Endothelial cell of umbilical vein (primary cell): ENCODE measurements around the gene ASCL5.

Experiments used
- EZH2 ChIP-seq: IDR thresholded peaks from 2 replicates; pipeline ENCODE4 v1.6.1; 2012; ENCODE audit warnings: borderline replicate concordance, low read depth, mild to moderate bottlenecking, moderate library complexity, low read length, inconsistent platforms; ENCODE audit not compliant: severe bottlenecking
- FOS ChIP-seq: IDR thresholded peaks from 2 replicates; pipeline ENCODE4 v1.6.1; 2011; ENCODE audit warnings: mild to moderate bottlenecking, low read length, moderate library complexity, borderline replicate concordance; ENCODE audit not compliant: insufficient read depth
- GATA2 ChIP-seq: IDR thresholded peaks from 2 replicates; pipeline ENCODE4 v1.7.0; 2011; ENCODE audit warnings: low read depth, mild to moderate bottlenecking, moderate library complexity, mixed read lengths, low read length; ENCODE audit not compliant: insufficient read length, insufficient read depth
- MYC ChIP-seq: IDR thresholded peaks from one replicate; pipeline ENCODE4 v1.6.1; 2011; ENCODE audit warnings: mild to moderate bottlenecking, low read depth, low read length
- POLR2A ChIP-seq: IDR thresholded peaks from 2 replicates; pipeline ENCODE4 v1.6.1; 2012; ENCODE audit warnings: low read depth, mild to moderate bottlenecking, control low read depth, low read length
- POLR2AphosphoS5 ChIP-seq: IDR thresholded peaks from 2 replicates; pipeline ENCODE4 v1.6.1; 2012; ENCODE audit warnings: low read depth, mild to moderate bottlenecking, control low read depth, low read length, moderate library complexity; ENCODE audit not compliant: insufficient read depth
- TF ChIP-seq, protein P1 (sequence below), 2 donors: IDR thresholded peaks; 1 replicate in 1 of 2; 2 replicates in 1 of 2; pipeline ENCODE4 v1.5.1; 2011; ENCODE audit warnings: low read length in 2 of 2, mild to moderate bottlenecking in 2 of 2, moderate library complexity in 2 of 2, control low read depth in 1 of 2, inconsistent platforms in 1 of 2, low read depth in 1 of 2; ENCODE audit not compliant: insufficient read depth in 1 of 2; ENCODE audit errors: extremely low read depth in 1 of 2
- TF ChIP-seq, protein P2 (sequence below): IDR thresholded peaks from 2 replicates; pipeline ENCODE4 v1.6.1; 2011; ENCODE audit not compliant: insufficient read depth, insufficient read length

DNA sequence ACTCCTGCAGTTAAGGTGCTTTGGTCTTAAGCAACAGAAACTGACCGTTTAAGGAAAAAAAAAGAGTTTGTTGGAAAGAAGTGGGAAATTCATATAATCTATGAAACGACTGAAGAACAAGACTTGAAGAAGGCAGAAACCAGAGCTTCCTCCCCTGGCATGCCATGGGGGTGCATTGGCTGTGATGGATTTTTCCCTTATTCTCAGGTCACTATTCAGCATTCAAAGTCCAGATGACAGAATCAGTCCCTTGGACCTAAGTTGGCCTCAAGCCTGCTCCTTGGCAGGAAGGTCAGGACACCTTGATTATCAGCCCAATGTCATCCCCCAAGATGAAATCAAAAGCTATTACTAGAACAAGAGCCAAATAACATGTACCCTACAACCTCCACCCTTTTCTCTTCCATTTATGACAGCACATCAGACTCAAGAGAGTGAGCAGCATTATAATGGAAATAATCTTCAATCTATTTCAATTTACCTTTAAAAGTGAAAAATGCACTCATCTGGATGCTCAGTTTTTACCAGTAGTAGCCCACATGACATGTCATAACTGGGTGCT lies 43.1 kb upstream of the ASCL5 start:
- TF ChIP-seq, protein P1, sequence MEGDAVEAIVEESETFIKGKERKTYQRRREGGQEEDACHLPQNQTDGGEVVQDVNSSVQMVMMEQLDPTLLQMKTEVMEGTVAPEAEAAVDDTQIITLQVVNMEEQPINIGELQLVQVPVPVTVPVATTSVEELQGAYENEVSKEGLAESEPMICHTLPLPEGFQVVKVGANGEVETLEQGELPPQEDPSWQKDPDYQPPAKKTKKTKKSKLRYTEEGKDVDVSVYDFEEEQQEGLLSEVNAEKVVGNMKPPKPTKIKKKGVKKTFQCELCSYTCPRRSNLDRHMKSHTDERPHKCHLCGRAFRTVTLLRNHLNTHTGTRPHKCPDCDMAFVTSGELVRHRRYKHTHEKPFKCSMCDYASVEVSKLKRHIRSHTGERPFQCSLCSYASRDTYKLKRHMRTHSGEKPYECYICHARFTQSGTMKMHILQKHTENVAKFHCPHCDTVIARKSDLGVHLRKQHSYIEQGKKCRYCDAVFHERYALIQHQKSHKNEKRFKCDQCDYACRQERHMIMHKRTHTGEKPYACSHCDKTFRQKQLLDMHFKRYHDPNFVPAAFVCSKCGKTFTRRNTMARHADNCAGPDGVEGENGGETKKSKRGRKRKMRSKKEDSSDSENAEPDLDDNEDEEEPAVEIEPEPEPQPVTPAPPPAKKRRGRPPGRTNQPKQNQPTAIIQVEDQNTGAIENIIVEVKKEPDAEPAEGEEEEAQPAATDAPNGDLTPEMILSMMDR (IDR thresholded peaks at IDR 0.05; ENCODE audit: extremely low read depth in 1 of 2, insufficient read depth in 1 of 2, low read depth in 1 of 2, low read length in 2 of 2) = no peak
- TF ChIP-seq POLR2A = no peak
- TF ChIP-seq EZH2 = no peak
- no peak for TF ChIP-seq POLR2AphosphoS5
- TF ChIP-seq, protein P2, sequence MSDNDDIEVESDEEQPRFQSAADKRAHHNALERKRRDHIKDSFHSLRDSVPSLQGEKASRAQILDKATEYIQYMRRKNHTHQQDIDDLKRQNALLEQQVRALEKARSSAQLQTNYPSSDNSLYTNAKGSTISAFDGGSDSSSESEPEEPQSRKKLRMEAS = no peak
- no peak for TF ChIP-seq GATA2
- no peak for TF ChIP-seq FOS
- no peak for TF ChIP-seq MYC
